Esophagus (tissue), 2 donors: Measurements from ENCODE around the gene UGT1A1. TPM values are rescaled to one million over a fixed set of nuclear protein-coding genes. Genes with fewer than 3 reads are reported as not detected.

Source experiments
- H3K27ac ChIP-seq, 2 donors: one replicate each; pipeline ENCODE4 v1.5.1; 2013; ENCODE audit warnings: low read depth in 2 of 2, mild to moderate bottlenecking in 2 of 2, inconsistent platforms in 1 of 2, low read length in 1 of 2, moderate library complexity in 1 of 2
- H3K27me3 ChIP-seq, 2 donors: one replicate each; pipeline ENCODE4 v1.6.1; 2013; ENCODE audit warnings: low read length in 2 of 2, control low read depth in 1 of 2, mild to moderate bottlenecking in 1 of 2; ENCODE audit not compliant: insufficient read depth in 2 of 2, control insufficient read depth in 1 of 2
- H3K36me3 ChIP-seq, 2 donors: one replicate each; pipeline ENCODE4 v1.6.1; 2013; ENCODE audit warnings: low read length in 1 of 2; ENCODE audit not compliant: control insufficient read depth in 2 of 2, insufficient read depth in 2 of 2
- H3K4me1 ChIP-seq, 2 donors: one replicate each; pipeline ENCODE4 v1.6.1; 2013; ENCODE audit warnings: low read length in 1 of 2; ENCODE audit not compliant: control insufficient read depth in 2 of 2, insufficient read depth in 2 of 2
- H3K4me3 ChIP-seq, 2 donors: one replicate each; pipeline ENCODE4 v1.5.1; 2013; ENCODE audit warnings: low read length in 2 of 2, mild to moderate bottlenecking in 2 of 2, low read depth in 1 of 2, moderate library complexity in 1 of 2
- H3K9me3 ChIP-seq, 2 donors: one replicate each; pipeline ENCODE4 v1.6.1; 2013; ENCODE audit warnings: mild to moderate bottlenecking in 2 of 2, low read depth in 1 of 2, low read length in 1 of 2, moderate library complexity in 1 of 2; ENCODE audit not compliant: control insufficient read depth in 2 of 2, insufficient read depth in 1 of 2
- WGBS, 2 donors: extraction: QIAGEN DNeasy Blood & Tissue Kit; methylation state at CpG; one replicate each; pipeline ENCODE4 v1.1.7; 2013; 5-methylcytosine and 5-hydroxymethylcytosine counted together
- polyA plus RNA-seq, 2 donors: library from polyadenylated mRNA; stranded (reverse); fragments of 200-250 nt; gene quantifications; one replicate each; pipeline ENCODE4 v1.2.3, GENCODE V29; 2013
- donor health status: healthy with polysubstance abuse.
- donor health status: Bipolar disorder and iron deficiency.

The UGT1A1 gene
- polyA plus RNA-seq, 2 donors: 0.75 to 2.0 TPM

- Histone ChIP-seq H3K4me1 (peaks cover 0 to 2% of the 10 kb centered on the region in 2 donors), H3K4me3 (no peak overlapping the region), H3K27me3 (no peaks in the 10 kb centered on the region), H3K36me3 (no peaks in the 10 kb centered on the region), H3K9me3 (peaks cover 0 to 5% of the 10 kb centered on the region in 2 donors), H3K27ac (no peak overlapping the region)
- 81 to 88% methylated on average over 3 of the region's 3 CpGs for WGBS, 2 donors
These were observed 53.4 kb downstream of the UGT1A1 start for GRCh38 chr2:233813236-233814055.

GRCh38 chr2:233814056-233814835 lies 54.2 kb downstream of the UGT1A1 start:
- Histone ChIP-seq H3K27me3 (no peaks in the 10 kb centered on the region), H3K4me3 (no peak overlapping the region), H3K36me3 (no peaks in the 10 kb centered on the region), H3K4me1 (peaks cover 0 to 2% of the 10 kb centered on the region in 2 donors), H3K9me3 (peaks cover 0 to 5% of the 10 kb centered on the region in 2 donors), H3K27ac (no peak overlapping the region)
- WGBS, 2 donors: 62% methylated on average over 2 of the region's 2 CpGs

GRCh38 chr2:233815861-233816260 lies 55.8 kb downstream of the UGT1A1 start:
- 76 to 84% methylated on average over 6 of the region's 6 CpGs for WGBS, 2 donors

GRCh38 chr2:233816334-233816733 lies 56.3 kb downstream of the UGT1A1 start:
- H3K27ac ChIP-seq: no peak overlapping the region
- H3K4me1 ChIP-seq: peaks cover 0 to 2% of the 10 kb centered on the region in 2 donors
- peaks cover 0 to 3% of the 10 kb centered on the region in 2 donors for H3K9me3 ChIP-seq
- H3K27me3 ChIP-seq: no peaks in the 10 kb centered on the region
- no peaks in the 10 kb centered on the region for H3K36me3 ChIP-seq
- WGBS, 2 donors: 55 to 58% methylated on average over 2 of the region's 2 CpGs
- H3K4me3 ChIP-seq: no peak overlapping the region

More at GRCh38 chr2:233815861-233816260, 55.8 kb downstream of the UGT1A1 start:
- Histone ChIP-seq H3K27me3 (no peaks in the 10 kb centered on the region), H3K36me3 (no peaks in the 10 kb centered on the region), H3K9me3 (peaks cover 0 to 5% of the 10 kb centered on the region in 2 donors), H3K4me3 (no peak overlapping the region), H3K27ac (no peak overlapping the region), H3K4me1 (peaks cover 0 to 2% of the 10 kb centered on the region in 2 donors)

GRCh38 chr2:233816771-233817170 lies 56.7 kb downstream of the UGT1A1 start:
- Histone ChIP-seq H3K27me3 (no peaks in the 10 kb centered on the region), H3K27ac (no peak overlapping the region), H3K4me1 (peaks cover 0 to 2% of the 10 kb centered on the region in 2 donors), H3K9me3 (peaks cover 0 to 2% of the 10 kb centered on the region in 2 donors), H3K36me3 (no peaks in the 10 kb centered on the region), H3K4me3 (no peak overlapping the region)
- 81 to 88% methylated on average over 4 of the region's 4 CpGs for WGBS, 2 donors

GRCh38 chr2:233817361-233817911 lies 57.4 kb downstream of the UGT1A1 start:
- Histone ChIP-seq H3K27me3 (no peaks in the 10 kb centered on the region), H3K36me3 (no peaks in the 10 kb centered on the region), H3K27ac (no peak overlapping the region), H3K9me3 (peaks cover 0 to 2% of the 10 kb centered on the region in 2 donors), H3K4me1 (peaks cover 0 to 2% of the 10 kb centered on the region in 2 donors), H3K4me3 (no peak overlapping the region)
- WGBS, 2 donors: 74 to 80% methylated on average over 3 of the region's 3 CpGs

- no peak overlapping the region for H3K4me3 ChIP-seq
- H3K9me3 ChIP-seq: peaks cover 0 to 2% of the 10 kb centered on the region in 2 donors
- H3K27ac ChIP-seq: no peak overlapping the region
- no peaks in the 10 kb centered on the region for H3K27me3 ChIP-seq
- H3K4me1 ChIP-seq: peaks cover 0 to 2% of the 10 kb centered on the region in 2 donors
- 92 to 93% methylated on average over 11 of the region's 11 CpGs for WGBS, 2 donors
- H3K36me3 ChIP-seq: no peaks in the 10 kb centered on the region
These were observed 58.0 kb downstream of the UGT1A1 start for GRCh38 chr2:233817995-233818638.

- peaks cover 0 to 2% of the 10 kb centered on the region in 2 donors for H3K9me3 ChIP-seq
- peaks cover 0 to 2% of the 10 kb centered on the region in 2 donors for H3K4me1 ChIP-seq
- H3K4me3 ChIP-seq: no peak overlapping the region
- H3K27ac ChIP-seq: no peak overlapping the region
- 78 to 81% methylated on average over 17 of the region's 17 CpGs for WGBS, 2 donors
- no peaks in the 10 kb centered on the region for H3K27me3 ChIP-seq
- H3K36me3 ChIP-seq: no peaks in the 10 kb centered on the region
These were observed 58.9 kb downstream of the UGT1A1 start for GRCh38 chr2:233818639-233819621.
